GM21576 (cell line): ENCODE measurements around the gene COL18A1.
"Not testable (repeated sequence)": the region's sequence is repeated elsewhere in the genome, so short reads cannot be mapped to it uniquely, and the experiment has no call there.

ENCODE experiments used
- ATAC-seq: cut with Tn5 transposase; IDR thresholded peaks from one replicate; pipeline ENCODE4 v1.9.1; 2021; ENCODE audit warnings: mild to moderate bottlenecking, moderate library complexity; ENCODE audit not compliant: unreplicated experiment

COL18A1 gene

GRCh38 chr21:45488931-45489721 lies 84.2 kb downstream of the COL18A1 start:
- ATAC-seq: no peak

GRCh38 chr21:45489722-45489982 lies 84.7 kb downstream of the COL18A1 start:
- ATAC-seq: no peak

- ATAC-seq: no peak
Measured at GRCh38 chr21:45490049-45490731, 85.2 kb downstream of the COL18A1 start.

GRCh38 chr21:45491056-45491455 lies 86.1 kb downstream of the COL18A1 start:
- ATAC-seq: no peak

- ATAC-seq: no peak
Measured at GRCh38 chr21:45491623-45492022, 86.7 kb downstream of the COL18A1 start.

GRCh38 chr21:45492765-45493164 lies 87.8 kb downstream of the COL18A1 start:
- ATAC-seq: no peak

- no peak for ATAC-seq
Measured at GRCh38 chr21:45493401-45494001, 88.5 kb downstream of the COL18A1 start.

GRCh38 chr21:45494135-45494850 lies 89.3 kb downstream of the COL18A1 start:
- no peak for ATAC-seq

GRCh38 chr21:45494851-45495680 lies 90.1 kb downstream of the COL18A1 start:
- ATAC-seq: no peak

- no peak for ATAC-seq
Measured at GRCh38 chr21:45496151-45496967, 91.4 kb downstream of the COL18A1 start.

GRCh38 chr21:45496968-45497845 lies 92.2 kb downstream of the COL18A1 start:
- no peak for ATAC-seq

GRCh38 chr21:45497846-45498645 lies 93.1 kb downstream of the COL18A1 start:
- ATAC-seq: no peak

- no peak for ATAC-seq
Measured at GRCh38 chr21:45498646-45499000, 93.7 kb downstream of the COL18A1 start.

- ATAC-seq: no peak
Measured at GRCh38 chr21:45499201-45499750, 94.3 kb downstream of the COL18A1 start.

- no peak for ATAC-seq
Measured at GRCh38 chr21:45499970-45500577, 95.1 kb downstream of the COL18A1 start.

GRCh38 chr21:45501081-45502005 lies 96.4 kb downstream of the COL18A1 start:
- not testable (repeated sequence) for ATAC-seq
